HT-29 (cell line): Measurements from ENCODE around the gene MTSS2. TPM values are rescaled to one million over a fixed set of nuclear protein-coding genes. Genes with fewer than 3 reads are reported as not detected.

Source experiments
- DNase-seq: peaks from one replicate; pipeline ENCODE4 v3.0.0-alpha.2; 2015; ENCODE audit warnings: low spot score
- total RNA-seq: library from RNA; depleted of rRNA; stranded (reverse); fragments of >200 nt; shearing (Covaris generic); gene quantifications from 2 replicates; pipeline ENCODE4 v1.2.3, GENCODE V29; 2014

MTSS2 gene
- total RNA-seq, 1 experiment from 2014 or later, result 23.0 TPM

DNA sequence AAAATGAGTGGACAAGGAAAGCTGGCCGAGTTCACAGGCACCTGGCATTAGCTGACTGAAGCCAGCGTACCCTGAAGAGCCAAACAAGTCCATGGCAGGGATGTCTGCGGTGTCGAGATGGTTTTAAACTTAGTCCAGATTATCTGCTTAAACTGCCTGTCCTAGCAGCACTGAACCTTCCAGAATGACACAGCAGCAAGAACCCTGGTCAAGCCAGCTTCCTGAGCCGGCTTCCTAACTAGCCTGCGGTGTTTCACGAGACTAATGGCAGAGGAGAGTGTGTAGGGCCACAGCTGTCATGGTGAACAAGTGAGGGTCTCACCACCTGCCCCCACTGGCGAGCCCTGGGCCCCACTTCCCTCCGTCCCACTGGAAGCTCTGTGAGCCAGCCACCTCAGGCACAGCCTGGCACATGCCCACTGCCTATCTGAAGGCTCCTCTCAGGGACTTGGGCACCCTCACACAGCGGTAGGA lies 28.8 kb upstream of the MTSS2 start:
- DNase-seq, result no peak

DNA sequence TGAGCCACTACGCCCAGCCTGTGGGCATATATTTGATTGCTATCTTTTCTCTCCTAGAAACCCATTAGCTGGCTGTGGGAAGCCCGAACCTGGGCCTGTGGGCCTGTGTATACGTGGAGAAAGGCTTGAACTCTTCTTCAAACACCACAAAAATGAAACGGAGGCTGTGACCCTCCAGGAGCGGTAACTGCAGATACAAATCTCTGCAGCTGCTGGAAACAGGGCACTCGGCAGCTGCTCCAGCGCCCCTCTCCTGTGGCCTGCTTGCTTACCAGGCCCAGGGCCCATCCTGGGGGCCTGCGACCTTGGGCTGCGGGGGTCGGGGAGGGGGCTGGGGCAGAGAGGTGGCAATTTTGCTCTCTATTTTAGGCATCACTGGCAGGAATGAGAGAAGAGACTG lies 28.0 kb upstream of the MTSS2 start:
- no peak for DNase-seq

DNA sequence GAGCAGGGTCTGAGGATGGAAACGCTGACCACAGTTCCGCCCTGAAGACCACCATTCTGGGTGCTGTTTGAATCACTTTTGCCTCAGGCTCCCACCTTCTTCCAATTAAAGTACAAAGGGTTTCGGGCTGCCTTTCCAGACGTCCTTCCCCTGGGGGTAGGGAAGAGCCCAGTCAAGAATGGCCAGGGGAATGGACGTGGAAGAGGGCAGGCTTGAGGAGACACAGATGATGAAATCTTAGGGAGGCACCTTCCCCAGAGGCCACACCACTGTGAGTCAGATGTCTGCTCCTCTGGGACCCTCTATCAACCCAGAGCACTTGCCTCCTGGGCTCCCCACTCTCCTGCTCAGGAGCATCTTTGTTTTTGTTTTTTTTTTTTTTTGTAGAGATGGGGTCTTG lies 27.5 kb upstream of the MTSS2 start:
- no peak for DNase-seq

DNA sequence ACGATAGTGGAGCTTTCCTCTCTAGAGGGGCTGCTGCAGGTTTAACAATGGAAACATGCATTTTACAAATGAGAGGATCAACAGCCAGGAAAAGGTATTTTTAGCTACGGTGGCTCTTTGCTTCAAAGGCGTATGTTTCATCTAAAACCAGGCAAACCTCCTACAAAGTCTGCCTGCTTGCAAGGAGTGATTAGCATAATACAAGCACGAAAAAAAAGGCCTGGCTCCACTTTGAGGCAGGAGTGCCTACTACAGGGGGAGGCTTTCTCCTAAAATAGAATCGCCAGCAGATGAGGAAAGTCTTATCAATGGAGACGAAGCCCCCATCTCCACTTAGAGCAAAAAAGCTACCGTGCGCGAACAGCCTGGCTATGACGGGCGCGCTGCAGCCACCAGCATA lies 27.1 kb upstream of the MTSS2 start:
- no peak for DNase-seq

DNA sequence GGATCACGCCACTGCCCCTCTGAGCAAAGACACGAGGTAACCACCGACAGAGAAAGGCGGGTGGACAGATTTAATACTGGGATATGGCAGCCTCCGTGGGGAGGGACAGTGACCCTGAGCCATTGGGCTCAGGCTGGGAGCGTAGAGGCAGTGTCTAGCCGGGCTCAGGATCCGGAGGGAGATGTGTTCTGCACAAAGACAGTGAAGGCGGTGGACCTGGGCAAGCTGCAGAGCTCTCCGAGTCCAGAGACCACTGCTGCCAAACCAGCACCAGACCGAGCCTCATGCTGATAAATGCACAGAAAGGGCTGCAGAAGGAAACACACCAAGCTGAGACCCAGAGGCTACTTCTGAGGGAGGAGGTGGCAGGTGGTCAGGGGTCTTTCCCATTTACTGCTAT lies 26.5 kb upstream of the MTSS2 start:
- no peak for DNase-seq

DNA sequence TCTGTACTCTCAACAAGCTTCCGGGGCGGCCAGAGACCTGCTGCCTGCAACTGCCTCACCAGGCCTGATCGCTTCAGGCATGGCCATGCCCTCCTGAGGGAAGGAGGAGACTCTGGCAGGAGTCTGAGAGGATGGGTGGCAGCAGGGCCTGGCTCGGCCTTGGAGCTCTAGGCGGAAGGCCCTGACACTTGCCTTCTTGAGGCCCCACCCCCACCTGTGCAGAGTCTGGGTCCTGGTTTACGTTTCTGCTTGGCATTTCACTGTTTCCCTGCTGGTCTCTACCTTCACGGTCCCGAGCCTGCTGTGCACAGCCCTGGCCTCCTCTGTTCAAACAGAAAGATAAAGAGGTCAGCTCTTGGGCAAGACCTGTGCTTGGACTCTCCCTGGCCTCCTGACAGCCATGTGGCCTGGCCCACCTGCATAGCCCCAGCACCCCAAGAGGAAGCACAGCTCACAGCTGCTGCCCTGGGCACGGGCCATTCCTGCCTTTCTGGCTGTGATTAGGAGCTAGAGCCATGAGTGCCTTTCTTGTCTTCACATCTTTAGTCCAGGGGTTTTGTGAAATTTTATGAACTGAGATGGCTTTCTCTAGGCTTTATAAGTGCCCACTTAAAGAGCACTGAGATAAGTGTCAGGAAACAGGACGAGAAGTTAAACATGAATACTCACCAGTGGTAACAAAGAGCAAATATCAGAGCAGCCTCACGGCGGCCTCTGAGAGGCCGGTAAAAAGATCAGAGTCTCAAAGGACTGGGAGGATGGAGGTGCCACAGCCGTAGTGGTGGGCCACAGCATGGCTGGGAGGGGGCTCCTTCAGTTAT lies 25.6 kb upstream of the MTSS2 start:
- DNase-seq, result no peak

DNA sequence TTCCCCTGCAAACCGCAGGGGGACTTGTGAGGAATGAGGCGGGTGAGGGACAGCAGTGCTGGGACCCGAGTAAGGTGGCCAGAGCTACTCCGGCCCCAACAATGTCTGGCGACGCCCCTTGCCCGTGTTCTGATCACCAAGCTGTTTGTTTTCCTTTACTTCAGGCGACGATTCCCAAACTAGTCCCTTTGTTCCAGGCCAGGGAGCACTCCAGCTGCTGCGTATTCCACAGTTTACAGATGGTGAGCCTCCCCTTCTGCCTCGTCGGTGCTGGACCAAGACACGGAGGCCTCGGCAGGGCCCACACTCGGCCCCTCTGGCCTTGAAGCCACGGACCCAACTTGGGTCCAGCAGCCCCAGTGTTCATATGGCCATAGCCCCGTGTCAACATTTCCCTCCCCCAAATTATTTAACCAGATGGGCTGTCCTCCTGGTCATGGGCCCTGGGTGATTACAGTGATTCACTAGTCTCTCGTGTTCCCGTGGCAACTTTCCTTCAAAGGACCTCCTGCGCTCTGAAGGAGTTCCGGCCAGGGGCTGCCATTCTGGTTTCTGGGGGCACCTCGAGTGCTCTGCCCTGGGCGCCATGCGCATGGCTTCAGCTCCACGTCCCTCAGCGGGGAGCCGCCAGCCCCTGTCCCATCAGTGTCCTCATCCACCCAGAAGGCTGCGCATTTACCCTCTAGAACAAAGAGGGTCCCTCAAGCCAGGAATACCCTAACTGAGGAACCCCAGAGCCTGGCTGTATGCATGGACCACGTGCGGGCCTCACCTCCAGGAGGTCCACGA lies 24.8 kb upstream of the MTSS2 start:
- no peak for DNase-seq

DNA sequence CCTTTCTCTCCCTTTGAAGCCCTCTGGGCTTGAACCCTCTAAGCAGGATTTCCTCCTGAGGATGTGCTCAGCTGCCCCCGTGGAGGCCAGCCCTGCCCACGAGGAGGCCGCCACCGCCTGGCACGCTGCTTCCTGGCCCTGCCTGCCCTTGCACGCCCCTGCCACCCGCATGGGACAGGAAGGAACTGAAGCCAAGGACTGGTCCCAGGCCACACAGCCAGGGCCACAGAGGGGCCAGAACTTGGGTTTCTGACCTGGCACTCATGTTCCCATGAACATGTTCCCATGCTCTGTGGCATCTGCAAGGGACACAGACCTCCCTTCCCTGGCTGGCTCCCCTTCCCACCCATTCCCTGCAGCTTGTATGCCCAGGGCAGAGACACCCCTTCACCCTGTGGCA lies 24.1 kb upstream of the MTSS2 start:
- DNase-seq, result no peak

DNA sequence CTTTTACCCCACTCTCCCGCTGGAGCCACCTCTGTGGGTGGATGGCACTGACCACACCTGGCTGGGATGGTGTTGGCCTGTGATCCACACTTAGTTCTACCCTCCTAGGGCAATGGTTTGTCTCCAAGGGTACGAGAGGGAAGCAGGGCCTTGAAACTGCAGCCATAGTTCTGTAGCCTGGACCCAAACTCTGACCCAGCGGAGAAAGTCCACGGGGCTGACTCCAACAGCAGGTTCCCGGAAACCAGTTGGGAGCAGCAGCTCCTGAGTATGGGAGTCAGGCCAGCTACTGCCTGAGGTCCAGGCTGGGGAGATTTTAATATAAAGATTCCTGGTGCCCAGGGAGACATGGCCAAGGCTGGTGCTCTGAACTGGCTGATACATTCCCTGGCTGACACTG lies 23.6 kb upstream of the MTSS2 start:
- no peak for DNase-seq

DNA sequence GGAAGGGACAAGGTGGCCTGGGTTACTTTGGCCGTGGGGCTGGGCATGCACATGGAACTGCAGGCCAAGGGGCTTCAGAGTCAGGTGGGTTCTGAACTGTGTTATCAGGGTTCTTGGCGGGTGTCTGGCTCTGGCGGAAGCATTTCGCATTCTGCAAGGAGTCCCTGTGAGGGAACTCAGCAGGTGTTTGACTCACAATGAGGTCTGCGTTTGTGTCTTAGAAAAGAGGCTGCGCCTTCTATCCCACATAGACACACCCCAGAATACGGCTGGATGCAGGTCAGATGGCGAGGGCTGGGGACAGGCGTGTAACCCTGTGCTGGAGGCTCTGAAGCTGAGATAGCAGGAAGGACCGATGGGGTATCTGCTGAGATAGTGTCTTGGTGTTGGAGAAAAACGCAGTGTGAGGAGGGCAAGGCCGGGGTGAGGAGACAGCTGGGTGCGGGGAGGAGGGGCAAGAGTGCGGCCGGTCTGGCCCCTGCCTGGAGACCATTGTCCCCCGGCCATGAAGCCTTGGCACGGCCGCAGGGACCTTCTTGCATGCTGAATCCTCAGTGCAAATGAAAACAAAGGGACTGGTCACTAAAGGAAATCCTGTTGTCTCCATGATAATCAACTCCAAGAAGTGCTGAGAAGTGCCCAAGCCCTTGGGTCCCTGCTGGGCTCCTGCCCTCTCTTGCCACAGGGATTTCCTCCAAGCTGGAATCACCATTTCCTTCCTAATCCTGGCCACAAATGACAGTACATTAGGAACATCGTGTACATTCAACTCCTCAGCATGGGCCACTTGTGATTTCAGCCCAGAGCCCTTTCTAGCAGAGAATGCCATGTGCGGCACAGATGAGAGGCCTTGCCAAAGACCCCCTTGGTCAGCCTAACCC lies 22.8 kb upstream of the MTSS2 start:
- DNase-seq, result no peak

DNA sequence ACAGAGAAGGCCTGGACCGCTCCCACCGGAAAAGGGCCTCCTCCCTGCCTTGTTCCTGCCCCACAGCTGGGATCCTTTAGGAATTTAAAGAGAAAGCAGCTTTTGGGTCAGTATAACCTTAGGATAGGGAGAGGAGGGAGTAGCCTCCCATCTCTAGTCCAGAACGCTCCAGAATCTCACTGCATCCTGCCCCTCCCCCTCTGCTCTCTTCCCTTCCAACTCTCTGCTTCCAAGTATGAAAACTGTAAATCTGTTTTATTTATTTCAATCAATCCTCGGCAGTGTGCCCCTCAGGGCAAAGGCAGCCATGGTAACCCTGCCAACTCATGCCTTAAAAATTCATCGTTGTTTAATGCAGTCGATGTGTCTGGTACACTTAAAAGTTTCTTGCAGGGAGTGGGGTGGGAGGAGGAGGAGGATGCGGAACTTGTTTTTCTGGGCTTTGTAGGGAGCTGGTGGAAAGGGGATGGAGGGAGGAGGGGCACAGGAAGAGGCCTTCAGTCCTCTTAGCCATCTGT lies 21.2 kb upstream of the MTSS2 start:
- peak; percentile 45 for DNase-seq

DNA sequence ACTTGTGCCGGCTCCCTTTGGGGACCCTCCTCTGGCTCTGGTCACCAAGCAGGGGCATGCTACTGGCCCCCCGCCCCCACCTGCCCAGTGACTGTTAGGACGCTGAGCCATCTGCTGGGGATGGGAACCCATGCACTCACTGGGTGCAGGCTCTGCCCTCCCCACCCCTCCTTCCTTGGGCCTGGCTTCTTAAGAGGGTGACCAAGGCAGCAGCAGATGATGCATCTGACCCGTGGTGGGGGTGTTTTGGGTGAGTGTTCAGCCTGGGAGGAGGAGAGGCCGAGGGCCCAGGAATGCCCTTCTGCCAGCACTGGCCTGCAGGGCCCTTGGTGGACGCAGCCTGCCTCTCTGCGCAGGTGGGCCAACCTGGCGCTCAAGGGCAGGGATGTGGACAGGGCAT lies 19.2 kb upstream of the MTSS2 start:
- DNase-seq, result no peak

DNA sequence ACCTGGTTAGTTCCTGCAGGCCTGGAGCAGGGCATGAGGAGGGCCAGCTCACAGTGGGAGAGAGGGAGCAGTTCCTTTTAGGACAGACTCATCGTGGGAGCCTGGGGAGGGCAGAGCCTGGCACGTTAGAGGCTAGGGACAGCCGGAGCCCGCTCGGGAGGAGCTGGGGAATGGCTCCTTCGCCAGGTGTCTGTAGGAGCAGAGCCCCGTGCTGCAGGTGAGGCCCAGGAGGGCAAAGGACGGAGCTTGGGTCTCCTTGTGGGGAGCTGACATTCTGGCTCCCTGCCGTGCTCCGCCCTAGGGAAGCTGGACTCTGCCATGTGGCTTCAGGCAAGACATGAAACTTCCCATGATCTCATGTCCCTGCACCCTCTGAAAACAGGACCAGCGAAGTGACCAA lies 18.7 kb upstream of the MTSS2 start:
- peak; percentile 71 for DNase-seq

DNA sequence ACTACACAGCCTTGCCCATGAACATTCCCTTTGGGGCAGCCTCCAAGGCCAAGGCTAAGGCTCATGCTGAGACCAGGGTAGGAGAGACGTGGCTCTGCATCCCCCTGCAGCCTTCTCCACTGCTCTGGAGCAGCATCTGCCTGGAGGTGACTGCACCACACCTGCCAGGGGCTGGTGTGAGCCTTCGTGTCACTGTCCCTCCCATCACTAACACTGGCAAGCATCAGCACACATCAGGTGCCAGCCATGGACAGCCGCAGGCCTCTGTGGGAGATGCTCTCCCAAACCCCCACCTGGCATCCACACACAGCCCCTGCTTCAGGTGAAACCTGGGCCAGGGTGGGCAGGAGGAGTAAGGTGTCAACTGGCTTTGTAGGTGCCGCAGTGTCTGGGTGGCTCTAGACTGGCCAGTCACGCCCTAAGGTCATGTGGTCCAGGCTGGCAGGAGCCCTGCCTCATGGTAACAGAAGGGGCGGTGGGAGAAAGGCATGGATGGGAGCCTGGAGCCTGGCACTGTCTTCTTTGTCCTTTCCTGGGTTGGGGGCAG lies 18.1 kb upstream of the MTSS2 start:
- DNase-seq, result no peak

DNA sequence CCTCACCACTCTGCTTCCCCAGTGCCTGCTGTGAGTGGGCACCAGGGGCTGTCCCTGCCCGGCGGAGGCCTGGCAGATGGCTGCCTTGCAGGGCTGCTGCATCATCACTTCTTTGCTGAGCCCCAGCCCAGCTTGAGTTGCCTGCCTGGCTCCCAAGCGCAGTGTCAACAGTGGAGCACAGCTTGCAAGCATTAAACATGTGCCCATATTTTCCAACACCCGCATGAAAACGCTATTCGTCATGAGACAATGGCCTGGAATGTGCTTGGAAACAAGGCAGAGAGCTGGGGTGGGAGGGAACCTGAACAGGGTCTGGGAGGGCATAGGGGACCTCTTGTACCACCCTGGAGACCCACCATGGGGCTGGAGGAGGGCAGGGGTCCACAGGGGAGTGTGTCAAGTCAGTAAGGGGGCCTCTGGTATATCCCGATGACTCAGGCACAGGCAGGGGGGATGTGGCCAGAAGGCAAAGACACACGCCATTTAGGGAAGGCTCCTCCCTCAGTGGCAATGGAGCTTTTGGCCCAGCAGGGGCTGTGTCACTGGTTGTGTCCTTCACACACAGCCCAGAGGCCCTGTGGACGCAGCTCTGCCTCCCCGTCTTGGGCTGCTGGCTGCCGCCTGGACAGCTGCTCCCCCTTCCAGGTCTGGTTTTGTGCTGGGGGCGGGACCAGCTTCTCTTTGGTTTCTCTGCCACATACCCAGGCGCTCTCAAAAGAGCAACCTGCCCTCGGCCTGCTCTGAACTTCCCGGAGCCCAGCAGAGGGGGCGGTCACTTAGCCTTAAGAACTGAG lies 17.4 kb upstream of the MTSS2 start:
- no peak for DNase-seq

DNA sequence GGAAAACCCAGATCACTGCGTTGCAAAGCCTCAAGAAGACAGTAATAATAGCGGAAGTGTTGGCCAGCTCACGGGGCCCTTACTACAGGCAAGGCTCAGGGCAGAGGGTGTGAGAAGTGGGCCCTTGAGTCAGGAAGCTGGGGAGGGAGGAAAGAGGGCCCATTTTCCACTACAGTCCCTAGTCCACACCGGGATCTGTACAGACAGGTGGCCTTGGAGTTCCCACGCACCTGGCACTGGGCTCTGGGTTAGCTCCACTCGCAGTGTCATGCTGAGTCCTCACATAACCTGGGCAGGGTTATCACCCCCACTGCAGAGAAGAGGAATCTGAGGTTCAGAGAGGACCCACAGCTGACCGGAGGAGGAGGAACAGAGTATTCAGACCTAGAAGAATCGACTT lies 16.8 kb upstream of the MTSS2 start:
- no peak for DNase-seq

DNA sequence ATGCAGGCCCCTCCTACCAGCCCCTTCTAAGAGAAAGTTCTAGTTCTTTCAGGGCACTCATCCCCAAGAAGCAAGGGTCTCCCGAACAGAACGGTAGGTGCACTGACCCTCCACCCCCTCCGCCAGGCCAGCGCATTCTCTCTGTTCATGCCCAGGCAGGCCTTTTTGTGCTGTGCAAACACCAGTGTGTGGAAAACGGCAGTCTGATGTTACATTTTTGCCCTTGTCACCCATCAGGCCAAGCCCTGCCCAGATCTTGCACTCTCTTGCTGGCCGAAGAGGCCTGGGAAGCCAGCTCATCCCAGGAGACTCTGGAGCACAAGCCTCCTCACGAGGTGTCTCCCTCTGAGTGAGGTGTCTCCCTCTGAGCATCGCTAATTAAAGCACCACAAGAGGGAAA lies 16.1 kb upstream of the MTSS2 start:
- DNase-seq, result no peak

DNA sequence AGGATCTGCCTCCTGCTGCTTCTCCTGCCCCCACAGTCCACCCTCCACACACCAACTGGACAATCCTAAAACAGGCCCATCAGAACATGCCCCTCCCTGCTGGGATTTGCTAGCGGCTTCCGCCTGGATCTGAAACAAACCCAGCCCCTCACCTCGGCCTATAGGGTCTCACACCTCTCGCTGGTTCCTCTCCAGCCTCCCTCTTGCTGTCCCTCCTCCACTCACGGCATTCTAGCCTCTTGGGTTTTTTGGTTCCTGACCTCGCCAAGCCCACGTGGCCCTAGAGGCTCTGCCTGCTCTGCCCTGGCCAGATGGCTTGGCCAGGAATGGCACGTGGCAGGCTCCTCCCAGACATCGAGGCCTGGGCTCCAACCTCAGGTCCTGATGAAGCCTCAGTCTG lies 15.7 kb upstream of the MTSS2 start:
- DNase-seq, result no peak

DNA sequence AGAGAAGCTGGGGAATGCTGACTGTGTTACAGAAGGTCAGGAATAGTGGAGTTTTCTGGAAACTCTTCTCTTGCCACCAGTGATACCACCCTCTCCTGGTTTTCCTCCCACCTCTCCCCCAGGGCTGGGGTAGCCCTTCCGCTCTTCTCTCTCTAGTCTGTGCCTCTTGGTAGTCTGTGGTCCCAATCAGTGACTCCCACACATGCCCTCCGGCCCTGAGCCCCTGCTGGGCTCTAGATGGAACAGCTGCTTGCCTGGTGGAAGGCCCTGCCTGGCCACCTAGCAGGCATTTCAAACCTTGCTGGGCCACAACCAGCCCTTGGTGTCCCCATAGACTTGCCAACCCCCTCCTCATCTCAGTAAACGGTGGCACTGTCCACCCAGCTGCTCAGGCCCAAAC lies 15.2 kb upstream of the MTSS2 start:
- DNase-seq, result no peak
